ENCODE measurements around the gene PRMT9.

Gene PRMT9

GRCh38 chr4:147607471-147607870 is 76.5 kb downstream of the PRMT9 start:
- no peak for DNase-seq (ENCODE audit: low read depth)
- TF ChIP-seq CTCF (IDR thresholded peaks at IDR 0.05; ENCODE audit: low read depth, low read length, missing control alignments), result no peak
- no peak overlapping the region for H3K4me3 ChIP-seq (ENCODE audit: low read depth, low read length)

DNA sequence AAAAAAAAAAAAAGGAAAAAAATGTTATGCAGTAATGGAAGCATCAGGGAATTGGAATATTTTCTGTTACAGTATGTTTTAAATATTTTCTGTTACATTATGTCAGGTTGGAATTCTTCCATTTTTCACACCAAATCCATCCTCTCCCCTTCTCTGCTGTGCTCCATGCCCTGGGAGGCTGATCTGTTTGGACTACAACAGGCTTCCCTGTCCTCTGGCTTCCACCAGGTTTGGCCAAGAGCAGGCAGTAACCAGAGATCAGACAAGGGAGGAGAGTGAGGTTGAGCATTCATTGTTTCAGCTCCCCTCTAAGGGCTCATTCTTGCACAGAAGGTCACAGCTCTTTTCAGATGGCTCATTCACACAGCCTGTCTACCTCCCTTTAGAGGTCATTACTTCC is 78.5 kb downstream of the PRMT9 start:
- no peak overlapping the region for H3K4me3 ChIP-seq (ENCODE audit: low read depth, low read length)
- no peak for TF ChIP-seq CTCF (IDR thresholded peaks at IDR 0.05; ENCODE audit: low read depth, low read length, missing control alignments)
- no peak for DNase-seq (ENCODE audit: low read depth)

DNA sequence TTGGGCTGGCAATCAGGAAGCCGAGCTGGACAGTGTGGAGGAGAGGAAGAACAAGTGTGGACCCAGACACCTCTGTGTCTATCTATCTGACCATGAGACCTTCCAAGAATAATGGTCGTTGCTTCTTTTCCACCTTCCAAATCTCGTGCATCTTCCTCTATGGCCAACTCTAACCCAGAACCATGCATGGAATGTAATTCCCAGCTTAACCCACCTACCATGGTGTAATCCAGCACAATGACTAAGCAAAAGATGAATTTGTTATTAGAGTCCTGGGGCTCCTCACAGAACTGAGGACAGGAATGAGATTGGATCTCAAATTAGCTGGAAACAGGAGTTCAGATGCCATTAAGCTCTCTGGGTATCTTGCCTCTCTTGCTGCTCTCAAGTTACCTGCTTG is 84.2 kb downstream of the PRMT9 start:
- DNase-seq (ENCODE audit: low read depth), result no peak
- no peak for TF ChIP-seq CTCF (IDR thresholded peaks at IDR 0.05; ENCODE audit: low read depth, low read length, missing control alignments)
- no peak overlapping the region for H3K4me3 ChIP-seq (ENCODE audit: low read depth, low read length)

GRCh38 chr4:147599206-147599605 is 84.8 kb downstream of the PRMT9 start:
- TF ChIP-seq CTCF (IDR thresholded peaks at IDR 0.05; ENCODE audit: low read depth, low read length, missing control alignments), result no peak
- H3K4me3 ChIP-seq (ENCODE audit: low read depth, low read length), result no peak overlapping the region
- DNase-seq (ENCODE audit: low read depth), result no peak

GRCh38 chr4:147597561-147597960 is 86.4 kb downstream of the PRMT9 start:
- TF ChIP-seq CTCF (IDR thresholded peaks at IDR 0.05; ENCODE audit: low read depth, low read length, missing control alignments), result no peak
- no peak for DNase-seq (ENCODE audit: low read depth)

GRCh38 chr4:147596981-147597380 is 87.0 kb downstream of the PRMT9 start:
- no peak for TF ChIP-seq CTCF (IDR thresholded peaks at IDR 0.05; ENCODE audit: low read depth, low read length, missing control alignments)
- H3K4me3 ChIP-seq (ENCODE audit: low read depth, low read length), result no peak overlapping the region
- no peak for DNase-seq (ENCODE audit: low read depth)

More at GRCh38 chr4:147597561-147597960, 86.4 kb downstream of the PRMT9 start:
- H3K4me3 ChIP-seq (ENCODE audit: low read depth, low read length), result no peak overlapping the region

DNA sequence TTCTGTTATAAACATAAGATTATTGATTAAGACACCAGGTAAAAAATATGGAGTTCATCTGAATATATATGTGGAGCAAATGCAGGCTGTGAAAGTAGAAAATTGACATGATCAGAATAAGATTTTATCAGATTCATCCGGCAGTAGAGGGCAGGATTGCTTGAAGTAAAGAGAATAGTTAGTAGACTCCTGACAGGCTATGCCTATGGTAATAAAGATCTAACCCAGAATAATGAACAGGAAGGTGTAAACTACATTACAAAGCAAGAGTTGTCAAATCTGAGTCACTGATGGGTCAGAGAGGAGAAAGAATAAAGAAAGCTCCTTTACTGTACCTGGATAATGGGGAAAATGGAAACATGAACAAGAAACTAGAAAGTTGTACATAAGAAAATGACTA is 87.6 kb downstream of the PRMT9 start:
- H3K4me3 ChIP-seq (ENCODE audit: low read depth, low read length), result no peak overlapping the region
- no peak for DNase-seq (ENCODE audit: low read depth)
- TF ChIP-seq CTCF (IDR thresholded peaks at IDR 0.05; ENCODE audit: low read depth, low read length, missing control alignments), result no peak

Measured in GM12864 (cell line).